ENCODE data around the gene MX2.

MX2 gene

DNA sequence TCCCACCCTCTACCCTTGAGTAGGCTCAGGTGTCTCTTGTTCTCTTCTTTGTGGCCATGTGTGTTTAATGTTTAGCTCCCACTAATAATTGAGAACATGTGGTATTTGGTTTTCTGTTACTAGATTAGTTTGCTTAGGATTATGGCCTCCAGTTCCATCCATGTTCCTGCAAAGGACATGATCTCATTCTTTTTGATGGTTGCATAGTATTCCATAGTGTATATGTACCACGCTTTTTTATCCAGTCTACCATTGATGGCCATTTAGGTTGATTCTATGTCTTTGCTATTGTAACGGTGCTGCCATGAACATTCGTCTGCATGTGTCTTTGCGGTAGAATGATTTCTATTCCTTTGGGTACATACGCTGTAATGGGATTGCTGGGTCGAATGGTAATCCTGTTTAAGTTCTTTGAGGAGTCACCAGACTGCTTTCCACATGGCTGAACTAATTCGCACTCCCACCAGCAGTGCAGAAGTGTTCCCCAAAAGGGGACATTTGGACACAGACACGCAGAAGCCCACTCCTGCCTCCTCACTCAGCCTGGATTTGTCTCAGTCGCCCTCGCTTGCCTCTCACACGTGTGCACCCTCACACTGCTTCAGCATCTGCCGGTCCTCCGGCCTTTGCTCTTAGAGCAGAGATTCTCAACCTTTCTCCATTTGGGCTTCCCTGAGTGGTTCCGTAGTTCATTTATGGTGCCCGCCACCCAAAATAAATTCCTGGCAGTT is 3.7 kb downstream of the MX2 start:
- DNase-seq, result no peak

GRCh38 chr21:41366522-41367151 is 4.8 kb downstream of the MX2 start:
- peak; percentile 76 for DNase-seq

DNA sequence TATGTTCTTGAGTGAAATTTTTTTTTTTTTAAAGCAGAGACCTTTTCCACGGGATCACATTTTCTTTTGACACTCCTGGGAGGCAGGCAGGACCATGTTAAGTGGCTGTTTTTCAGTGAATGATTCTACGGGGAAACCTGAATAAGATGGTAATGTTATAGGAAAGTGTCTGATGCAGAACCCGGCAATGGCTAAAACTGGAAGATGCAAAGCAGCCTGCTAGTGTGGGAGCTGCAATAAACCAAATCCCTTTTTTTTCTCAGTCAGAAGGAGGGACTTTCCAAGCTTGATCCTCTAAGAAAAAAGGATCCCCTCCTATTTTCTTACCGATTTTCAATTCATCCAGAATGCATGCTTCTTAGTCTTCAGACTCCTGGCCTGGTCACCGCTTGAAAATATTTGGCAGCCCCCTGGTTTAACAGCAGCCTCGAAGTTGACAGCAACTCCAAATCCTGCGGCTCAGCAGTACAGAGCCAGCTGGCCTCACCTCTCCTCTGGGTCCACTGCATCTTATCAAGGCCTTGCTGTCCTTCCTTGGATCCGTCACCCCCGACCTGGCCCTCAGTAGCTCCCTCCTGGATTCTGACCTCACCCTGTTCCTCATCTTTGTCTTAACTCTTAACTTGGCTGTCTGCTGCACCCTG is 5.6 kb downstream of the MX2 start:
- DNase-seq, result no peak

GRCh38 chr21:41367945-41368734 is 6.3 kb downstream of the MX2 start:
- no peak for DNase-seq

DNA sequence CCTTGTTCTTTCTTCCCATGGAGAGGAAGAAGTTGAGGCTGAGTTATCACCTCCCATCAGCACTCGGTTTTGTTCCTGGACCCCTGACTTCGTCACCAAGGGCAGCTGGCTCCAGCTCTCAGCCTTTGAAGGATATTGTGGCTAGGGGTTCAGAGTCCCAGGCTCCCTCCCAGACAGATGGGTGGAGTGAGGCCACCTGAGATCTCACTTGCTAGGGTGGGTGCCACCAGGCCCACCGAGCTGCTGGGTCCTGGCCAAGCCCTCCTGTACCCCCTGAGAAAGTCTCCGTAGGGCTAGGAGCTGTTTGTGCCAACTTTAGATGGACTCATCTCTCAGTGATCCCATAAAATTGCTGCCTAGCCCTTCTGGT is 6.9 kb downstream of the MX2 start:
- DNase-seq, result no peak

DNA sequence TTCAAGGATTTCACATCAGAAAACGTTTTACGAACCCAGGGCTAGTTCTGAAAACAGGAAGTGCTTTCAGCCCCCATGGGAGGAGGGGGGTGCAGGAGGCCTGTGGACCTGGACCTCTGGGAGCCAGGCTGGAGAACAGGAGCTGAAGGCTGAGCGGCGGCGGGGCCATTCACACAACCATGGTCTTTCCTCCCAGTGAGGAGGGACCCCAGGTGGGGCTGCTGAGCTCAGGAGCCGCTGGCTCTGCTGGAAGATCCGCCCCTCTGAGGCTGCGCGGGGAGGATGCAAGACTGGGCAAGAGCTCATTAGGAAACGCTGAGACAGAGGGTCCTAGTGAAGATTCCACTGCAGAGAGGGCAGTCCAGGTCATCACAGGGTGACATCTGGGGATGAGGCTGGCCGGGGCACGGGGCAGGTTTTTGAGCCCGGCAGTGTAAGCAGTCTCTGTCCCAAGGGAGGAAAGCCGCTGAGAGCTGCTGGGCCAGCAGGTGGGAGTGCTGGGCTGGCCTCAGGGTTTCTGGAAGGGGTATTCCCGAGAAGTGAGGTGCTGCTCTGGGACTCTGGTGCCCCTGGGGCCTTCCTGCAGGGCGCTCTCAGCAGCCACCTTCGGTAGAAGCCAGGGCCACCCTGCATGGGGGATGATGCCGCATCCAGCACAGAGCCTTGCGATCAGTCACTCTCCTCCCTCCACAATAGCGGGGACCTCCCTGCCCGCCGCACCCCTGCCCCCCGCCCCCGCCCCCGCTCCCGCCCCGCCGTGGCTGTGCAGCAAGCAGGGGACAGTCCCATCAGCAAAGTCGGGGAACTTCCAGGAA is 7.5 kb downstream of the MX2 start:
- DNase-seq, result peak; percentile 10

- DNase-seq, result peak; percentile 27
These were observed 8.4 kb downstream of the MX2 start for GRCh38 chr21:41369920-41370839.

DNA sequence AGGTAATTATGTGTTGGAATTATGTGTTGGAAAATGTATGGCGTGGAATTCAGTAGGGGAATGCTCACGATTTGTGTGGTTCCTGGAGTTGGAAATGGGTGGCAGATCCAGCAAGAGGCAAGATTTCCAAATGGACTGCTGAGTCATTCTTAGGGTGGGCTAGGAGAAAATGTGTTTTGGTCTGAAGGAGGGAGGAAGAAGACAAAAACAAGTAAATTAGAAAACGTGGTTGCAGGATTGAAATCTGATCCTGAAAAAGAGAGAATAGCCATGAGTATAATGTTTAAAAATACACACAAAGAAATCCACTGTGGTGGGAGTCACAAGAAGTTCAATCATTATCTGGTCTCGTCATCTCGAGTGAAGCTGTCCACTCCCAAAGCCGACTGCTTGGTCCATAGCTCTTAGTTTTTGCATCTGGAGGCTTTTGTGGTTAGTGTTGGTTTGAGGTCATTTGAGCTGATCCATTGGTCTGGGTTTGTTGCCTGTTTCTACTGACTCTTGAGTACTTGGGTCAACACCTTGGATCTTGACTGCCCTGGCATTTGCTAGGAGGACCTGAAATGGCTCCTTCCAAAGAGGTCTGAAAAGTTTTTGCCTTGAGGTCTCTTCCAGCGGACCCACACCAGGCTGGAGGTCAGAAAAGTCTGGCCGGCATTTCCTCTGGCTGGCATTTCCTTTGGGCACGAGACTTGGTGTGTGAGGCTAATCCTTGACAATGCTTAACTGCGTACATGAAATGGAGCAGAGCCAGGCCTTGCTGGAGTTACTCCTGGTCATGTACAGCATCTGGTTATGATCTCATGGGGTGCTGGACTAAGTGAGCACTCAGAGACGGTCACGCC is 9.2 kb downstream of the MX2 start:
- peak; percentile 25 for DNase-seq

DNA sequence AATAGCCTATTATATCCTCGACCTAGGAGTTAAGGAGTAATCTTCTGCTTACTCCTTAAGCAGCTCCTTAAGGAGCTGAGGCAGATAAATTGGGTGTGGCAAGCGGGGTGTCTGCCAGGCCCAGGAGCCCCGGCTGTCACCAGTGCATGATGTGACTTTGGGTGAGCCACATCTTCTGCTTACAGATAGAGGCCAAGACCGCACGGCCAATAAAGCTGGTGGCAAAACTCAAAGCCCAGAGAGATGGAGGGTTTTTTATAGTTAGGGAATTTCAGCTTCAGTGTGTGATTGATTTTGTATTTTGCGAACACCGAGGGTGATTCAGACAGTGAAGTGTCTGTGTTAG is 9.8 kb downstream of the MX2 start:
- no peak for DNase-seq

DNA sequence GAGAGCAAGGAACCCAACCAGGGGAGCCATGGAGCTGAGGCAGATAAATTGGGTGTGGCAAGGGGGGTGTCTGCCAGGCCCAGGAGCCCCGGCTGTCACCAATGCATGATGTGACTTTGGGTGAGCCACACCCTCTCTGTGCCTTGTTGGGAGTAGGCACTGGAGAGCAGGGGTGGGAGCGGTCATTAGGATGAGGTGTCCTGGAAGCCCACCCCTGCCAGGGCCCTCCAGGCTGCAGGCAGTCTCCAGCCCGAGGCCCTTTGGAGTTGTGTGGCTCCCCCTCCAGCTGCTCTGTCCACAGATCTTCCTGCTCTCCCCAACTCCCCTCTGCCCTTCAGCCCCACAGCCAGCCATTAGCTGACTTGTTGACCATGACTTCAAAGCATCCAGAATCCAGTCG is 11.4 kb downstream of the MX2 start:
- no peak for DNase-seq

DNA sequence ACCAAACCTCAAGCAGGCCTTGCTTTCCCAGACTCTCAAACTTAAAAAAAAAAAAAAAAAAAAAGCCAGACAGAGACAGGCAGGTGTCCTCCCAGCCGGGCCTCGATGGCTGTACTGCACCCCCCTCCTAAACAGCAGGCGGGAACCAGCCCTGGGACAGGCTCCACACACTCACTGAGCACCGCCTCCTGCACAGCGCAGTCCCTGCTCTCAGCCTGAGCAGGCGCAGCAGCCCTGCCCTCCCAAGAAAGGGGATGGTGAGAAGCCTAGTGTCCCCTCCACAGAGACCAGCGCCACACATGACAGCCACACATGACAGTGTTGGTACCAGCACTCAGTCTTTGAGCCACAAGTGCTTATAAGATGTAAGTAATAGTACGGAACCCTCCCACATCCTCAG is 11.9 kb downstream of the MX2 start:
- no peak for DNase-seq

DNA sequence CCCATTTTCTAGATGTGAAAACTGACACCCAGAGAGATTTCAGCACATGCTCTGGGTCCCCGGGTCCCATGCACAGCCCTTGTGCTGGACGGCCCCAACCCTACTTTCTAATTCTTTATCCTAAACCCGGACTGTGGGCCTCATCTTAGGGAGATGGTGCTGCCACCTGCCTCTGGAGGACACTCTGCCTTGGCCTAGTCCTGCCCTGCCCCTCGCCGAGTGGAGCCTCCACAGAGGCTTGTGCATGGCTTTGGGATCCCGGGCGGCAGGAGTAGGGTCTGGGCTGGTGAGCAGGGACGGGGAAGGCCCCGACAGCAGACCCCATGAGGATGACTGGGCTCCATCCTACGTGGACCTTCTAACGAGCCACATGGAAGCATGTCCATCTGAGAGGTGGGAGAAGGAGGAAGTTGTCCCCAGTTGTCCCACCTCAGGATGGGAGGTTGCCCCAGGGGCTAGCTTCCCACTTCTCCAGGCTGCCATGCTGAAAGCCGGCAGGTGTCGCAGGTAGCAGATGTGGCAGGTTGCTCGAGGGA is 12.4 kb downstream of the MX2 start:
- DNase-seq, result no peak

- DNase-seq, result no peak
These were observed 13.2 kb downstream of the MX2 start for GRCh38 chr21:41374867-41375533.

DNA sequence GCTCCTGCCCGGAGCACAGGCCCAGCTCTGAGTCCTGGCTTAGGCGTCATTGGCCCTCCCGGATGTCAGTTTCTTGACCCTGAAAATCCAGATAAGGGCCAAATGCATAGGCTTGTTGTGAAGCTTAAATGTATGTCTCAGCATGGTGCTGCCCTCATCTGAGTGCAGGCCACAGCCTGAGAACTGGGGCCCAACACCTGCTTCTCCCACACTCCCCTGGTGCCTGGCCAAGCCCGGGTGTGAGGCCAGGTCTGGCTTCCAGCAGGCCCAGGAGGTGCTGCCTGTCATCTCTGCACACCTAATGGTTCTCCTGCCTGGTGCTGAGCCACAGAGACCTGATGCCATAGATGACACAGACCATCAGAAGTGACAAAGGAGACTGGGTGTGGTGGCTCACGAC is 14.0 kb downstream of the MX2 start:
- DNase-seq, result no peak

- DNase-seq, result no peak
These were observed 15.9 kb downstream of the MX2 start for GRCh38 chr21:41377715-41378114.

GRCh38 chr21:41378849-41379248 is 17.0 kb downstream of the MX2 start:
- DNase-seq, result no peak

DNA sequence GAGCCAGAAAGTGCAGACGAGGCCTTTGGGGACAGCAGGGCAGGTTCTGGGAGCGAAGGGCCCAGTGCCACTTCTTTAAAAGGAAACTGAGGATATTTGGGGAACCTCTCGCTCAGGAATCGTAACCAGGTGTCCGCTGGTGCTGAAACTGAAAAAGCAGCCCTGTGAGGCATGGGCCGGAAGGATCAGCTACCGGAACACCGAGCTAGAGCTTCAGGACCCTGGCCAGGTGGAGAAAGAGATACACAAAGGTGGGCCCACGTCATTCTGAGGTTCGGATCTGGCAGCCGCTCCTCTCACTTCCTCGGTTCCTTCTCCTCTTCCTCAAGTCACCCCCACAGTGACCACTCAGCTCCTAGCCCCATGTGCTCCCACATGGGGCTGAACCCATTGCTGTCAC is 18.1 kb downstream of the MX2 start:
- DNase-seq, result no peak

DNA sequence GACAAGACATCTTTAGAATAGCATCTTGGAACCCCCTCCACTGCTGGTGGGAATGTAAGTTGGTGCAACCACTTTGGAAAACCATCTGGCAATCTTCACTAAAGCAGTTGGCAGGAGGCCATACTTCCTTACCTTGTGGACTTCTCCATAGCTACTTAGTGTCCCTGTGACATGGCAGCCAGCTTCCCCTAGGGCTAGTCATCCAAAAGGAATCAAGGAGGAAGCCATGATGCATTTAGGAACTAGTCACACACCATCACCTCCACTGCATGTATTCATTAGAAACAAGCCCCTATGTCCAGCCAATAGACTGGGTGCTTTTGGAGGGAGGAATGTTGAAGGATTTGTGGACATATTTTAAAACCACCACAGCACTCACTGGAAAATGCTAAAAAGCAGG is 19.9 kb downstream of the MX2 start:
- no peak for DNase-seq

- DNase-seq, result no peak
These were observed 25.4 kb downstream of the MX2 start for GRCh38 chr21:41387042-41387819.
